WTC11 (cell line): ENCODE data around the gene KRT86. TPM values are rescaled to one million over a fixed set of nuclear protein-coding genes. Genes with fewer than 3 reads are reported as not detected.

Experiments used
- ATAC-seq: fragments of 200-7000 bp; cut with Tn5 transposase; 2 replicates; pipeline ENCODE4 v1.10.0; 2021; ENCODE audit warnings: mild to moderate bottlenecking, moderate library complexity
- CTCF ChIA-PET: fragments of 300-600 bp; sonication (Branson Sonifier 250); formaldehyde crosslinking; loops from one replicate; lab custom pipeline; 2021; ENCODE audit warnings: antibody characterized with exemption; lab: Charles Lee
- POLR2A ChIA-PET: fragments of 350-600 bp; sonication (Branson Sonifier 250); formaldehyde crosslinking; loops from one replicate; lab custom pipeline; 2021; ENCODE audit warnings: antibody characterized with exemption; lab: Charles Lee
- DNase-seq: peaks from one replicate; pipeline ENCODE4 v3.0.0; 2021; ENCODE audit warnings: low spot score
- H3K27ac Mint-ChIP-seq: 2 replicates; pipeline ENCODE4 v1.8.0; 2021; ENCODE audit warnings: mixed read lengths
- H3K27me3 Mint-ChIP-seq: 2 replicates; pipeline ENCODE4 v1.8.0; 2021; ENCODE audit warnings: low read depth, mild to moderate bottlenecking, moderate library complexity, mixed read lengths
- H3K36me3 Mint-ChIP-seq: 2 replicates; pipeline ENCODE4 v1.8.0; 2021; ENCODE audit warnings: mixed read lengths
- H3K4me1 Mint-ChIP-seq: 2 replicates; pipeline ENCODE4 v1.8.0; 2022; ENCODE audit warnings: mixed read lengths
- H3K4me3 Mint-ChIP-seq: 2 replicates; pipeline ENCODE4 v1.8.0; 2021; ENCODE audit warnings: mild to moderate bottlenecking, moderate library complexity, mixed read lengths
- H3K9me3 Mint-ChIP-seq: 2 replicates; pipeline ENCODE4 v1.8.0; 2021; ENCODE audit warnings: mixed read lengths
- CBFB ChIP-seq: sonication (generic); formaldehyde crosslinking; IDR thresholded peaks from 2 replicates; pipeline ENCODE4 v1.8.1; 2022; ENCODE audit warnings: mild to moderate bottlenecking, low read depth, missing genetic modification reagents
- CREM ChIP-seq: sonication (generic); formaldehyde crosslinking; IDR thresholded peaks from 2 replicates; pipeline ENCODE4 v1.8.1; 2022; ENCODE audit warnings: mild to moderate bottlenecking, missing genetic modification reagents, moderate library complexity
- ESRRA ChIP-seq: sonication (generic); formaldehyde crosslinking; IDR thresholded peaks from 2 replicates; pipeline ENCODE4 v1.8.1; 2022; ENCODE audit warnings: mild to moderate bottlenecking, missing genetic modification reagents, borderline replicate concordance
- FOXK1 ChIP-seq: sonication (generic); formaldehyde crosslinking; IDR thresholded peaks from 2 replicates; pipeline ENCODE4 v1.8.0; 2022; ENCODE audit warnings: mild to moderate bottlenecking, moderate library complexity, missing genetic modification reagents
- GTF2I ChIP-seq: fragments of 250-450 bp; sonication (Bioruptor Pico); conservative IDR thresholded peaks from 2 replicates; pipeline ENCODE4 v1.4.0; 2021; ENCODE audit warnings: mild to moderate bottlenecking
- IRF2 ChIP-seq: sonication (generic); formaldehyde crosslinking; IDR thresholded peaks from 2 replicates; pipeline ENCODE4 v1.8.0; 2022; ENCODE audit warnings: low read depth, missing genetic modification reagents, borderline replicate concordance
- NFATC4 ChIP-seq: fragments of 250-450 bp; sonication (Bioruptor Pico); IDR thresholded peaks from 2 replicates; pipeline ENCODE4 v1.9.0; 2021; ENCODE audit warnings: mild to moderate bottlenecking
- RELA ChIP-seq: sonication (generic); formaldehyde crosslinking; IDR thresholded peaks from 2 replicates; pipeline ENCODE4 v1.8.1; 2022; ENCODE audit warnings: missing genetic modification reagents, mild to moderate bottlenecking, borderline replicate concordance
- TEAD1 ChIP-seq: sonication (generic); formaldehyde crosslinking; IDR thresholded peaks from 2 replicates; pipeline ENCODE4 v1.8.0; 2022; ENCODE audit warnings: mild to moderate bottlenecking, missing genetic modification reagents
- ZNF263 ChIP-seq: sonication (generic); formaldehyde crosslinking; IDR thresholded peaks from 2 replicates; pipeline ENCODE4 v1.8.1; 2022; ENCODE audit warnings: low read depth, mild to moderate bottlenecking, moderate library complexity, missing genetic modification reagents
- ZNF416 ChIP-seq: fragments of 250-450 bp; sonication (Bioruptor Pico); IDR thresholded peaks from 2 replicates; pipeline ENCODE4 v1.9.0; 2021; ENCODE audit warnings: mild to moderate bottlenecking, inconsistent platforms
- ZNF423 ChIP-seq: fragments of 250-450 bp; sonication (Bioruptor Pico); IDR thresholded peaks from 2 replicates; pipeline ENCODE4 v2.1.2; 2022; ENCODE audit warnings: mild to moderate bottlenecking, moderate library complexity
- ZNF671 ChIP-seq: fragments of 250-450 bp; sonication (Bioruptor Pico); IDR thresholded peaks from 2 replicates; pipeline ENCODE4 v1.8.0; 2021; ENCODE audit warnings: mild to moderate bottlenecking
- total RNA-seq: library from RNA; stranded (reverse); gene quantifications from 3 replicates; pipeline ENCODE4 v1.2.3, GENCODE V29; 2021
- TF ChIP-seq, protein P1 (sequence below): sonication (generic); formaldehyde crosslinking; IDR thresholded peaks from 2 replicates; pipeline ENCODE4 v1.8.1; 2023; ENCODE audit warnings: mild to moderate bottlenecking, missing genetic modification reagents, borderline replicate concordance
- TF ChIP-seq, protein P2 (sequence below): sonication (generic); formaldehyde crosslinking; IDR thresholded peaks from 2 replicates; pipeline ENCODE4 v1.8.0; 2022; ENCODE audit warnings: mild to moderate bottlenecking, missing genetic modification reagents
- TF ChIP-seq, protein P3 (sequence below): fragments of 200-600 bp; IDR thresholded peaks from 2 replicates; pipeline ENCODE4 v1.8.0; 2022; ENCODE audit warnings: antibody characterized with exemption
- TF ChIP-seq, protein P4 (sequence below): sonication (generic); formaldehyde crosslinking; conservative IDR thresholded peaks from 2 replicates; pipeline ENCODE4 v1.8.1; 2023; ENCODE audit warnings: mild to moderate bottlenecking, low read depth, missing genetic modification reagents, moderate library complexity
- TF ChIP-seq, protein P5 (sequence below): sonication (generic); formaldehyde crosslinking; IDR thresholded peaks from 2 replicates; pipeline ENCODE4 v1.8.0; 2022; ENCODE audit warnings: missing genetic modification reagents
- TF ChIP-seq, protein P6 (sequence below): sonication (generic); formaldehyde crosslinking; conservative IDR thresholded peaks from 2 replicates; pipeline ENCODE4 v1.8.1; 2022; ENCODE audit warnings: mild to moderate bottlenecking, missing genetic modification reagents
- TF ChIP-seq, protein P7 (sequence below): fragments of 250-450 bp; sonication (Bioruptor Pico); IDR thresholded peaks from 2 replicates; pipeline ENCODE4 v1.8.0; 2021; ENCODE audit warnings: mild to moderate bottlenecking

KRT86 gene
- total RNA-seq, 1 experiment from 2014 or later, result 0.11 TPM

DNA sequence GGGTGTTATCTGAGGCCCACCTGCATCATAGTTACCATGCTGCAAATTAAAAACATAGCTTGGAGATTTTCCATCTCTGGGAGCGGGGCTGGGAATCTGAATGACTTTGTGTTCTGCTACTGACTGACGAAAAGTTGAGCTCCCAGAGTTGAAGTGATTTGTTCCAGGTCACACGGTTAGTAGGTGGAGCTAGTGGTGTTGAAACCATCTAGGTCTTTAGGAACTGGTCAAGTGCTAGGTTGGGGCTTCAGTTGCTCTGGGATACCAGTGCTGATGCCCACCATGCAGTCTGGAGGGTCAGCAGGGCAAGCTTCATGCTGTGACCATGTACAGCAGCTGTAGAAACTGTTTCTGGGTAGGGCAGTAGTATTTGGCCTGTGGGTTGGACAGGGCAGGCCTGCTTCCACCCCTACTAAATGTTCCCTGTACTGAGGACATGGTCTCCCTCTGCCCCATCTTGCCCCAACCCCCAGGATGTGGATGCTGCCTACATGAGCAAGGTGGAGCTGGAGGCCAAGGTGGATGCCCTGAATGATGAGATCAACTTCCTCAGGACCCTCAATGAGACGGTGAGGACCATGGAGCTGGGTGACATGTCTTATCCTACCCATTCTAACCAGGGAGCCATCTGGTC lies 36.1 kb upstream of the KRT86 start (continued):
- TF ChIP-seq, protein P1, sequence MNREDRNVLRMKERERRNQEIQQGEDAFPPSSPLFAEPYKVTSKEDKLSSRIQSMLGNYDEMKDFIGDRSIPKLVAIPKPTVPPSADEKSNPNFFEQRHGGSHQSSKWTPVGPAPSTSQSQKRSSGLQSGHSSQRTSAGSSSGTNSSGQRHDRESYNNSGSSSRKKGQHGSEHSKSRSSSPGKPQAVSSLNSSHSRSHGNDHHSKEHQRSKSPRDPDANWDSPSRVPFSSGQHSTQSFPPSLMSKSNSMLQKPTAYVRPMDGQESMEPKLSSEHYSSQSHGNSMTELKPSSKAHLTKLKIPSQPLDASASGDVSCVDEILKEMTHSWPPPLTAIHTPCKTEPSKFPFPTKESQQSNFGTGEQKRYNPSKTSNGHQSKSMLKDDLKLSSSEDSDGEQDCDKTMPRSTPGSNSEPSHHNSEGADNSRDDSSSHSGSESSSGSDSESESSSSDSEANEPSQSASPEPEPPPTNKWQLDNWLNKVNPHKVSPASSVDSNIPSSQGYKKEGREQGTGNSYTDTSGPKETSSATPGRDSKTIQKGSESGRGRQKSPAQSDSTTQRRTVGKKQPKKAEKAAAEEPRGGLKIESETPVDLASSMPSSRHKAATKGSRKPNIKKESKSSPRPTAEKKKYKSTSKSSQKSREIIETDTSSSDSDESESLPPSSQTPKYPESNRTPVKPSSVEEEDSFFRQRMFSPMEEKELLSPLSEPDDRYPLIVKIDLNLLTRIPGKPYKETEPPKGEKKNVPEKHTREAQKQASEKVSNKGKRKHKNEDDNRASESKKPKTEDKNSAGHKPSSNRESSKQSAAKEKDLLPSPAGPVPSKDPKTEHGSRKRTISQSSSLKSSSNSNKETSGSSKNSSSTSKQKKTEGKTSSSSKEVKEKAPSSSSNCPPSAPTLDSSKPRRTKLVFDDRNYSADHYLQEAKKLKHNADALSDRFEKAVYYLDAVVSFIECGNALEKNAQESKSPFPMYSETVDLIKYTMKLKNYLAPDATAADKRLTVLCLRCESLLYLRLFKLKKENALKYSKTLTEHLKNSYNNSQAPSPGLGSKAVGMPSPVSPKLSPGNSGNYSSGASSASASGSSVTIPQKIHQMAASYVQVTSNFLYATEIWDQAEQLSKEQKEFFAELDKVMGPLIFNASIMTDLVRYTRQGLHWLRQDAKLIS (CRISPR knock-in tag), result no peak
- no peak for TF ChIP-seq FOXK1 (CRISPR knock-in tag)
- TF ChIP-seq, protein P2, sequence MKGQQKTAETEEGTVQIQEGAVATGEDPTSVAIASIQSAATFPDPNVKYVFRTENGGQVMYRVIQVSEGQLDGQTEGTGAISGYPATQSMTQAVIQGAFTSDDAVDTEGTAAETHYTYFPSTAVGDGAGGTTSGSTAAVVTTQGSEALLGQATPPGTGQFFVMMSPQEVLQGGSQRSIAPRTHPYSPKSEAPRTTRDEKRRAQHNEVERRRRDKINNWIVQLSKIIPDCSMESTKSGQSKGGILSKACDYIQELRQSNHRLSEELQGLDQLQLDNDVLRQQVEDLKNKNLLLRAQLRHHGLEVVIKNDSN, result no peak
- TF ChIP-seq RELA (CRISPR knock-in tag), result no peak
- TF ChIP-seq, protein P3, sequence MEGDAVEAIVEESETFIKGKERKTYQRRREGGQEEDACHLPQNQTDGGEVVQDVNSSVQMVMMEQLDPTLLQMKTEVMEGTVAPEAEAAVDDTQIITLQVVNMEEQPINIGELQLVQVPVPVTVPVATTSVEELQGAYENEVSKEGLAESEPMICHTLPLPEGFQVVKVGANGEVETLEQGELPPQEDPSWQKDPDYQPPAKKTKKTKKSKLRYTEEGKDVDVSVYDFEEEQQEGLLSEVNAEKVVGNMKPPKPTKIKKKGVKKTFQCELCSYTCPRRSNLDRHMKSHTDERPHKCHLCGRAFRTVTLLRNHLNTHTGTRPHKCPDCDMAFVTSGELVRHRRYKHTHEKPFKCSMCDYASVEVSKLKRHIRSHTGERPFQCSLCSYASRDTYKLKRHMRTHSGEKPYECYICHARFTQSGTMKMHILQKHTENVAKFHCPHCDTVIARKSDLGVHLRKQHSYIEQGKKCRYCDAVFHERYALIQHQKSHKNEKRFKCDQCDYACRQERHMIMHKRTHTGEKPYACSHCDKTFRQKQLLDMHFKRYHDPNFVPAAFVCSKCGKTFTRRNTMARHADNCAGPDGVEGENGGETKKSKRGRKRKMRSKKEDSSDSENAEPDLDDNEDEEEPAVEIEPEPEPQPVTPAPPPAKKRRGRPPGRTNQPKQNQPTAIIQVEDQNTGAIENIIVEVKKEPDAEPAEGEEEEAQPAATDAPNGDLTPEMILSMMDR, result no peak
- TF ChIP-seq ESRRA (CRISPR knock-in tag), result no peak
- TF ChIP-seq, protein P4, sequence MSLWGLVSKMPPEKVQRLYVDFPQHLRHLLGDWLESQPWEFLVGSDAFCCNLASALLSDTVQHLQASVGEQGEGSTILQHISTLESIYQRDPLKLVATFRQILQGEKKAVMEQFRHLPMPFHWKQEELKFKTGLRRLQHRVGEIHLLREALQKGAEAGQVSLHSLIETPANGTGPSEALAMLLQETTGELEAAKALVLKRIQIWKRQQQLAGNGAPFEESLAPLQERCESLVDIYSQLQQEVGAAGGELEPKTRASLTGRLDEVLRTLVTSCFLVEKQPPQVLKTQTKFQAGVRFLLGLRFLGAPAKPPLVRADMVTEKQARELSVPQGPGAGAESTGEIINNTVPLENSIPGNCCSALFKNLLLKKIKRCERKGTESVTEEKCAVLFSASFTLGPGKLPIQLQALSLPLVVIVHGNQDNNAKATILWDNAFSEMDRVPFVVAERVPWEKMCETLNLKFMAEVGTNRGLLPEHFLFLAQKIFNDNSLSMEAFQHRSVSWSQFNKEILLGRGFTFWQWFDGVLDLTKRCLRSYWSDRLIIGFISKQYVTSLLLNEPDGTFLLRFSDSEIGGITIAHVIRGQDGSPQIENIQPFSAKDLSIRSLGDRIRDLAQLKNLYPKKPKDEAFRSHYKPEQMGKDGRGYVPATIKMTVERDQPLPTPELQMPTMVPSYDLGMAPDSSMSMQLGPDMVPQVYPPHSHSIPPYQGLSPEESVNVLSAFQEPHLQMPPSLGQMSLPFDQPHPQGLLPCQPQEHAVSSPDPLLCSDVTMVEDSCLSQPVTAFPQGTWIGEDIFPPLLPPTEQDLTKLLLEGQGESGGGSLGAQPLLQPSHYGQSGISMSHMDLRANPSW (CRISPR knock-in tag), result no peak

DNA sequence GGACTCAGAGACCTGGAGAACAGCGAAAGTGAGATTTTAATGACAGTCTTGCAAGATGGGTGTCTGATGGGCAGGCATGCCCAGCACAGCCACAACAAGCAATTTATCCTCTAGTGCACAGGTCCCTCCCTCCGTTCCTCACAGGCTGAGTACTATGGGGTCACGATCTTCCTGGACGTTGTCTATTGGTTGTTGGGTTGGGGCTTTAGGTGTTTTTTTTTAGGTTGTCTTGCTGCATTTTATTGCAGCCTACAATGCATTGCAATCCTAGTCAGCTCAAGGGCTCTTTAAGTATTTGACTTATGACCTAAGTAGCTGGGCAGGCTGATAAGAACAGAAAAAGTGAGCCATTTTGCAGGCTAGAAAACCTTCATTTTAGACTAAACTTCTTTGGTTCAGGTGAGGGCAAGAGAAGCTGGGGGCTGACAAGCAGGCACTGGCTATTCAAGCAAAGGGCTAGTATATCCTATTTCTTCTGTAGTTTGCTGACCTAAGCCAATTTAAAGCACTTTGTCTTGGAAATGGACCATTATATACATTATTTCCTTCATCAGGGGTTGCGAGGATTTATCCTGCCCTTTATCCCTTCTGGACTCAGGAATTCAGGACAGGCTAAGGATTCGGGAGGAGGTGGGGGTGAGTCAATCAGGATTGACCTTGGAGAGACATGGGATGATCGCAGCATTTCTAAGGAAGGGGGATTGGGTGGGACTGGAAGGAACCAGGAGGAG lies 35.4 kb upstream of the KRT86 start:
- DNase-seq (no peak), ATAC-seq (no peak)
- H3K36me3 Mint-ChIP-seq, result no peaks in the 10 kb centered on the region
- POLR2A ChIA-PET, result no interaction called here
- no peak overlapping the region for H3K4me3 Mint-ChIP-seq
- CTCF ChIA-PET, result interaction anchor here (0.6 to 6.3 kb wide), 10 partner anchors 11 to 214 kb away, joined by 3 to 48 read pairs (median 4); no protein-coding TSS in a partner anchor
- H3K27ac Mint-ChIP-seq, result no peak overlapping the region
- H3K4me1 Mint-ChIP-seq, result peaks cover 43% of the 10 kb centered on the region
- peaks cover 16% of the 10 kb centered on the region for H3K27me3 Mint-ChIP-seq
- no peaks in the 10 kb centered on the region for H3K9me3 Mint-ChIP-seq
- no peak for TF ChIP-seq ZNF416 (CRISPR knock-in tag)
- TF ChIP-seq, protein P2, result no peak
- TF ChIP-seq, protein P5, sequence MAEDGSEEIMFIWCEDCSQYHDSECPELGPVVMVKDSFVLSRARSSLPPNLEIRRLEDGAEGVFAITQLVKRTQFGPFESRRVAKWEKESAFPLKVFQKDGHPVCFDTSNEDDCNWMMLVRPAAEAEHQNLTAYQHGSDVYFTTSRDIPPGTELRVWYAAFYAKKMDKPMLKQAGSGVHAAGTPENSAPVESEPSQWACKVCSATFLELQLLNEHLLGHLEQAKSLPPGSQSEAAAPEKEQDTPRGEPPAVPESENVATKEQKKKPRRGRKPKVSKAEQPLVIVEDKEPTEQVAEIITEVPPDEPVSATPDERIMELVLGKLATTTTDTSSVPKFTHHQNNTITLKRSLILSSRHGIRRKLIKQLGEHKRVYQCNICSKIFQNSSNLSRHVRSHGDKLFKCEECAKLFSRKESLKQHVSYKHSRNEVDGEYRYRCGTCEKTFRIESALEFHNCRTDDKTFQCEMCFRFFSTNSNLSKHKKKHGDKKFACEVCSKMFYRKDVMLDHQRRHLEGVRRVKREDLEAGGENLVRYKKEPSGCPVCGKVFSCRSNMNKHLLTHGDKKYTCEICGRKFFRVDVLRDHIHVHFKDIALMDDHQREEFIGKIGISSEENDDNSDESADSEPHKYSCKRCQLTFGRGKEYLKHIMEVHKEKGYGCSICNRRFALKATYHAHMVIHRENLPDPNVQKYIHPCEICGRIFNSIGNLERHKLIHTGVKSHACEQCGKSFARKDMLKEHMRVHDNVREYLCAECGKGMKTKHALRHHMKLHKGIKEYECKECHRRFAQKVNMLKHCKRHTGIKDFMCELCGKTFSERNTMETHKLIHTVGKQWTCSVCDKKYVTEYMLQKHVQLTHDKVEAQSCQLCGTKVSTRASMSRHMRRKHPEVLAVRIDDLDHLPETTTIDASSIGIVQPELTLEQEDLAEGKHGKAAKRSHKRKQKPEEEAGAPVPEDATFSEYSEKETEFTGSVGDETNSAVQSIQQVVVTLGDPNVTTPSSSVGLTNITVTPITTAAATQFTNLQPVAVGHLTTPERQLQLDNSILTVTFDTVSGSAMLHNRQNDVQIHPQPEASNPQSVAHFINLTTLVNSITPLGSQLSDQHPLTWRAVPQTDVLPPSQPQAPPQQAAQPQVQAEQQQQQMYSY (CRISPR knock-in tag), result no peak
- no peak for TF ChIP-seq CREM
- no peak for TF ChIP-seq NFATC4 (CRISPR knock-in tag)
- TF ChIP-seq, protein P6, sequence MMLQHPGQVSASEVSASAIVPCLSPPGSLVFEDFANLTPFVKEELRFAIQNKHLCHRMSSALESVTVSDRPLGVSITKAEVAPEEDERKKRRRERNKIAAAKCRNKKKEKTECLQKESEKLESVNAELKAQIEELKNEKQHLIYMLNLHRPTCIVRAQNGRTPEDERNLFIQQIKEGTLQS (CRISPR knock-in tag), result no peak
- no peak for TF ChIP-seq TEAD1 (CRISPR knock-in tag)
- no peak for TF ChIP-seq GTF2I (CRISPR knock-in tag)
- TF ChIP-seq IRF2 (CRISPR knock-in tag), result no peak
- TF ChIP-seq CBFB (CRISPR knock-in tag), result no peak
- no peak for TF ChIP-seq ZNF671 (CRISPR knock-in tag)
- no peak for TF ChIP-seq ZNF263 (CRISPR knock-in tag)
- TF ChIP-seq, protein P7, sequence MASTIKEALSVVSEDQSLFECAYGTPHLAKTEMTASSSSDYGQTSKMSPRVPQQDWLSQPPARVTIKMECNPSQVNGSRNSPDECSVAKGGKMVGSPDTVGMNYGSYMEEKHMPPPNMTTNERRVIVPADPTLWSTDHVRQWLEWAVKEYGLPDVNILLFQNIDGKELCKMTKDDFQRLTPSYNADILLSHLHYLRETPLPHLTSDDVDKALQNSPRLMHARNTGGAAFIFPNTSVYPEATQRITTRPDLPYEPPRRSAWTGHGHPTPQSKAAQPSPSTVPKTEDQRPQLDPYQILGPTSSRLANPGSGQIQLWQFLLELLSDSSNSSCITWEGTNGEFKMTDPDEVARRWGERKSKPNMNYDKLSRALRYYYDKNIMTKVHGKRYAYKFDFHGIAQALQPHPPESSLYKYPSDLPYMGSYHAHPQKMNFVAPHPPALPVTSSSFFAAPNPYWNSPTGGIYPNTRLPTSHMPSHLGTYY (CRISPR knock-in tag), result no peak
- no peak for TF ChIP-seq ZNF423 (CRISPR knock-in tag)
